GM21515 (cell line): Measurements from ENCODE around the gene FGF10.

Source experiments
- ATAC-seq: cut with Tn5 transposase; IDR thresholded peaks from one replicate; pipeline ENCODE4 v1.9.1; 2021; ENCODE audit not compliant: unreplicated experiment

The FGF10 gene

GRCh38 chr5:44358421-44358820 is 30.8 kb downstream of the FGF10 start:
- ATAC-seq: no peak

GRCh38 chr5:44356231-44356630 is 33.0 kb downstream of the FGF10 start:
- ATAC-seq: no peak

GRCh38 chr5:44345871-44346270 is 43.3 kb downstream of the FGF10 start:
- ATAC-seq: no peak

- ATAC-seq: no peak
These were observed 52.5 kb downstream of the FGF10 start for GRCh38 chr5:44336708-44337107.

- no peak for ATAC-seq
These were observed 54.6 kb downstream of the FGF10 start for GRCh38 chr5:44334622-44335021.

GRCh38 chr5:44332285-44332971 is 56.8 kb downstream of the FGF10 start:
- peak; percentile 73 for ATAC-seq

GRCh38 chr5:44331471-44332050 is 57.7 kb downstream of the FGF10 start:
- no peak for ATAC-seq

- ATAC-seq: no peak
These were observed 59.5 kb downstream of the FGF10 start for GRCh38 chr5:44329716-44330115.

- no peak for ATAC-seq
These were observed 68.0 kb downstream of the FGF10 start for GRCh38 chr5:44321144-44321725.

- ATAC-seq: no peak
These were observed 69.0 kb downstream of the FGF10 start for GRCh38 chr5:44320188-44320587.

GRCh38 chr5:44318883-44319282 is 70.3 kb downstream of the FGF10 start:
- no peak for ATAC-seq

GRCh38 chr5:44312374-44312773 is 76.8 kb downstream of the FGF10 start:
- ATAC-seq: no peak

- no peak for ATAC-seq
These were observed 88.7 kb downstream of the FGF10 start for GRCh38 chr5:44300551-44300950.

GRCh38 chr5:44299394-44299793 is 89.8 kb downstream of the FGF10 start:
- ATAC-seq: no peak

- no peak for ATAC-seq
These were observed 94.7 kb downstream of the FGF10 start for GRCh38 chr5:44294516-44294915.

- ATAC-seq: no peak
These were observed 96.5 kb downstream of the FGF10 start for GRCh38 chr5:44292736-44293135.

- ATAC-seq: no peak
These were observed 110.8 kb downstream of the FGF10 start for GRCh38 chr5:44278469-44278868.

- no peak for ATAC-seq
These were observed 113.3 kb downstream of the FGF10 start for GRCh38 chr5:44275908-44276307.

- no peak for ATAC-seq
These were observed 113.9 kb downstream of the FGF10 start for GRCh38 chr5:44275329-44275728.

GRCh38 chr5:44267909-44268308 is 121.3 kb downstream of the FGF10 start:
- no peak for ATAC-seq

- ATAC-seq: no peak
These were observed 122.2 kb downstream of the FGF10 start for GRCh38 chr5:44266882-44267576.

- ATAC-seq: no peak
These were observed 123.5 kb downstream of the FGF10 start for GRCh38 chr5:44265713-44266112.
